Ammon's horn (tissue), 1 donor: ENCODE data around the gene ZC3HAV1.
"Not testable (repeated sequence)": the region's sequence is repeated elsewhere in the genome, so short reads cannot be mapped to it uniquely, and the experiment has no call there.

ENCODE experiments used
- DNase-seq: peaks from one replicate; pipeline ENCODE4 v3.0.0-alpha.2; 2016; ENCODE audit warnings: low spot score

ZC3HAV1 gene

GRCh38 chr7:139112316-139112715 is 2.8 kb upstream of the ZC3HAV1 start:
- DNase-seq: no peak

- DNase-seq: no peak
These were observed 2.3 kb upstream of the ZC3HAV1 start for GRCh38 chr7:139111811-139112301.

- no peak for DNase-seq
These were observed 1.6 kb upstream of the ZC3HAV1 start for GRCh38 chr7:139111147-139111546.

- DNase-seq: no peak
These were observed 477 bp upstream of the ZC3HAV1 start for GRCh38 chr7:139109983-139110411.

GRCh38 chr7:139108266-139109187 is 993 bp downstream of the ZC3HAV1 start:
- no peak for DNase-seq

GRCh38 chr7:139106959-139107358 is 2.6 kb downstream of the ZC3HAV1 start:
- peak; percentile 13 for DNase-seq

GRCh38 chr7:139106227-139106626 is 3.3 kb downstream of the ZC3HAV1 start:
- not testable (repeated sequence) for DNase-seq

- DNase-seq: no peak
These were observed 4.0 kb downstream of the ZC3HAV1 start for GRCh38 chr7:139105484-139105883.

GRCh38 chr7:139104091-139104450 is 5.4 kb downstream of the ZC3HAV1 start:
- DNase-seq: no peak

- DNase-seq: no peak
These were observed 6.3 kb downstream of the ZC3HAV1 start for GRCh38 chr7:139103057-139103815.

GRCh38 chr7:139101637-139102158 is 7.8 kb downstream of the ZC3HAV1 start:
- DNase-seq: not testable (repeated sequence)

- DNase-seq: no peak
These were observed 10.2 kb downstream of the ZC3HAV1 start for GRCh38 chr7:139099172-139099947.

- DNase-seq: no peak
These were observed 14.3 kb downstream of the ZC3HAV1 start for GRCh38 chr7:139095194-139095659.

GRCh38 chr7:139094596-139094995 is 14.9 kb downstream of the ZC3HAV1 start:
- DNase-seq: no peak

GRCh38 chr7:139094030-139094429 is 15.5 kb downstream of the ZC3HAV1 start:
- no peak for DNase-seq

- not testable (repeated sequence) for DNase-seq
These were observed 16.0 kb downstream of the ZC3HAV1 start for GRCh38 chr7:139093512-139093911.

- no peak for DNase-seq
These were observed 17.3 kb downstream of the ZC3HAV1 start for GRCh38 chr7:139092090-139092796.

GRCh38 chr7:139091677-139091996 is 17.9 kb downstream of the ZC3HAV1 start:
- DNase-seq: no peak

- no peak for DNase-seq
These were observed 20.4 kb downstream of the ZC3HAV1 start for GRCh38 chr7:139089118-139089517.

GRCh38 chr7:139088268-139088667 is 21.3 kb downstream of the ZC3HAV1 start:
- DNase-seq: no peak

GRCh38 chr7:139087212-139087611 is 22.3 kb downstream of the ZC3HAV1 start:
- no peak for DNase-seq
